ENCODE measurements around the gene GRID2.

GRID2 gene

DNA sequence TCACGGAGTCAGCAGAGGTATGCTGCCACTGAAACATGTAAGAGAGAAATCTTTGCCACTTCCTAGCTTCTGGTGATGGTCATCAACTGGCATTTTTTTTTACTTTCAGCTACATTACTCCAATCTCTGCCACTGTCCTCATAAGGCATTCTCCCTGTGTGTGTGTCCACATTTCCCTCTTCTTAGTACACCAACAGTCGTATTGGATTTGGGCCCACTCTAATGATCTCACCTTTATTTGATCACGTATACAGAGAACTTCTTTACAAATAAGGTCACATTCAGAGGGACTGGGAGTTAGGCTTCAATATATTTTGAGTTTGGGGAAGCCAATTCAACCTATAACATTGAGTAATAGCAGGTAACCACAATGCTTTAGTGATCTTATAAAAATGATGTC lies 649.1 kb downstream of the GRID2 start:
- H3K4me3 ChIP-seq (ENCODE audit: low read length): no peak overlapping the region
- TF ChIP-seq, protein P1, sequence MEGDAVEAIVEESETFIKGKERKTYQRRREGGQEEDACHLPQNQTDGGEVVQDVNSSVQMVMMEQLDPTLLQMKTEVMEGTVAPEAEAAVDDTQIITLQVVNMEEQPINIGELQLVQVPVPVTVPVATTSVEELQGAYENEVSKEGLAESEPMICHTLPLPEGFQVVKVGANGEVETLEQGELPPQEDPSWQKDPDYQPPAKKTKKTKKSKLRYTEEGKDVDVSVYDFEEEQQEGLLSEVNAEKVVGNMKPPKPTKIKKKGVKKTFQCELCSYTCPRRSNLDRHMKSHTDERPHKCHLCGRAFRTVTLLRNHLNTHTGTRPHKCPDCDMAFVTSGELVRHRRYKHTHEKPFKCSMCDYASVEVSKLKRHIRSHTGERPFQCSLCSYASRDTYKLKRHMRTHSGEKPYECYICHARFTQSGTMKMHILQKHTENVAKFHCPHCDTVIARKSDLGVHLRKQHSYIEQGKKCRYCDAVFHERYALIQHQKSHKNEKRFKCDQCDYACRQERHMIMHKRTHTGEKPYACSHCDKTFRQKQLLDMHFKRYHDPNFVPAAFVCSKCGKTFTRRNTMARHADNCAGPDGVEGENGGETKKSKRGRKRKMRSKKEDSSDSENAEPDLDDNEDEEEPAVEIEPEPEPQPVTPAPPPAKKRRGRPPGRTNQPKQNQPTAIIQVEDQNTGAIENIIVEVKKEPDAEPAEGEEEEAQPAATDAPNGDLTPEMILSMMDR (IDR thresholded peaks at IDR 0.05; ENCODE audit: insufficient read depth, low read depth, low read length, missing control alignments): no peak
- no peak for DNase-seq (ENCODE audit: low read depth)

DNA sequence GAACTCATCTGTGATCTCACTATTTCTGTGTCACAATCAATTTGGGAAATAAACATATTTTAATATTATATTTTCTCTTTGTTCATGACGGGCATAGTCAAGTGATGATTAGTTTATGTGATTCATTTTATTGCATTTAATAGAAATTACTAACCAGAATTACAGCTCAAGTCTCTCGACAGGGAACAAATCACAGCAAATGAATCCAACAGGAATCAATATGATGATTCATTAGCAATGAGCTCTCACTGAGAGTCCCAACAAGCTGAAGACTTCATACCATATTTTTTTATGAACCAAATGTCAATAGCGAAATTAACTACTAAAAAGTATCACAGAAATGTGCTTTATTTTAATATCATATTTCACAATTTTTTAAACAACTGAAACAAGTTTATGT lies 649.7 kb downstream of the GRID2 start:
- TF ChIP-seq, protein P1 (IDR thresholded peaks at IDR 0.05; ENCODE audit: insufficient read depth, low read depth, low read length, missing control alignments): no peak
- H3K4me3 ChIP-seq (ENCODE audit: low read length): no peak overlapping the region
- peak; percentile 9 for DNase-seq (ENCODE audit: low read depth)

DNA sequence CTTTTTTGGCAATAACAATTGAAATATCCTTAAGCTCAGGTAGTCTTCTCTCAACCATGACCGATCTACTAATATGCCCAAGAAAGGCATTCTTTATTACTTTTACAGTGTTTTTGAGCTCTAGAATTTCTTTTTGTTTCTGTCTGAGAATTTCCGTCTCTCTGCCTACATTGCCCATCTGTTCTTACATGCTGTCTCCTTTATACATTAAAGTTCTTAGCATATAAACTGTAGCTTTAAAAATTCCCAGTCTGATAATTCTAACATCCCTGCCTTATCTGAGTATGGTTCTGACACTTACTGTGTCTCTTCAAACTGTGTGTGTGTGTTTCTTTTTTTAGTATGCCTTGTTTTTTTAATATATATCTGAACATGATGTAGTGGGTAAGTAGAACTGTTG lies 658.1 kb downstream of the GRID2 start:
- H3K4me3 ChIP-seq (ENCODE audit: low read length): no peak overlapping the region
- DNase-seq (ENCODE audit: low read depth): no peak
- TF ChIP-seq, protein P1 (IDR thresholded peaks at IDR 0.05; ENCODE audit: insufficient read depth, low read depth, low read length, missing control alignments): no peak

DNA sequence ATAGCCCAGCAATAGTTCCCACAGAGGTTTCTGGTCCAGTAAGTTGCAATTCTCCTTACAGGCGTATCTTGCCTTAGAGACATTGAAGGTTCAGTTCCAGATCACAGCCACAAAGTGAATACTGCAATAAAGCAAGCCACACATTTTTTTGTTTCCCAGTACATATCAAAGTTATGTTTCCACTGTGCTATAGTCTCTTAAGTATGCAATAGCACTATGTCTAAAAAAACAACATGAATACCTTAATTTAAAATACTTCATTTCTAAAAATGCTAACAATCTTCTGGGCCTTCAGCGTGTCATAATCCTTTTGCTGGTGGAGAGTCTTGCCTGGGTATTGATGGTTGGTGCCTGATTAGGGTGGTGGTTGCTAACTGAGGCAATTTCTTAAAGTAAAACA lies 659.1 kb downstream of the GRID2 start:
- H3K4me3 ChIP-seq (ENCODE audit: low read length): no peak overlapping the region
- DNase-seq (ENCODE audit: low read depth): no peak
- TF ChIP-seq, protein P1 (IDR thresholded peaks at IDR 0.05; ENCODE audit: insufficient read depth, low read depth, low read length, missing control alignments): no peak

DNA sequence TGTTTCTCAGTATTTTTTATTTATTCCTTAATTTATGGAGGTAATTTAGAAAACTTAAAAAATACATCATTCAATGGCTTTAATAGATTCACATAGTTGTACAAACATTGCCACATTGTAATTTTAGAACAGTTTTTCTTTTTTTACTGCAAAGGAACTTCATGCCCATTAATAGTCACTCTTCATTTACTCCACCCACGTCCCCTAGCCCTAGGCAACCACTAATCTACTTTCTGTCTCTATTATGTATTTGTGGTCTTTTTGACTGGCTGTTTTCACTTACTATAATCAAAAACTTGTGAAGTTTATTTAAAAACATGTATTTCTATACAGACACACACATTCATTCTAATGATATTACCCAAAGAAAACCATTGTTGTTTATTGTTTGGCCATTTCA lies 664.8 kb downstream of the GRID2 start:
- no peak for DNase-seq (ENCODE audit: low read depth)
- TF ChIP-seq, protein P1 (IDR thresholded peaks at IDR 0.05; ENCODE audit: insufficient read depth, low read depth, low read length, missing control alignments): no peak
- no peak overlapping the region for H3K4me3 ChIP-seq (ENCODE audit: low read length)

DNA sequence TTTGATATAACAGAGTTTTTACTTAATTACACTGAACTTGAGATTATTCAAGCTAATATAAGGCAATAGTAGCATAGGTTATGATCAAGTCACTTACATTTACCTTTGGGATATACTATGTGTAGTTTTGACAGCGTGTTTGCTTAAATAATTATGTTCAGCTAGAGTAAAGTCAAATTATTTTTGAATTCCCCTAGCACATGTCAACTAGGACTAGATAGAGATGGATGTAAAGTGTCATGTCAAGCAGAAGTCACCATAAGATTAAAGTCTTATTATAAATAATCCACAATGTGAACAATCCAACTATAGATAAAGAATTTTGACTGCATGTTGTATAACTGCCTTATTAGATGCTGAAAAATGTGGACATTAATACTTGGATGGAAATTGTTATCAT lies 665.2 kb downstream of the GRID2 start:
- no peak for DNase-seq (ENCODE audit: low read depth)
- TF ChIP-seq, protein P1 (IDR thresholded peaks at IDR 0.05; ENCODE audit: insufficient read depth, low read depth, low read length, missing control alignments): no peak
- H3K4me3 ChIP-seq (ENCODE audit: low read length): no peak overlapping the region

DNA sequence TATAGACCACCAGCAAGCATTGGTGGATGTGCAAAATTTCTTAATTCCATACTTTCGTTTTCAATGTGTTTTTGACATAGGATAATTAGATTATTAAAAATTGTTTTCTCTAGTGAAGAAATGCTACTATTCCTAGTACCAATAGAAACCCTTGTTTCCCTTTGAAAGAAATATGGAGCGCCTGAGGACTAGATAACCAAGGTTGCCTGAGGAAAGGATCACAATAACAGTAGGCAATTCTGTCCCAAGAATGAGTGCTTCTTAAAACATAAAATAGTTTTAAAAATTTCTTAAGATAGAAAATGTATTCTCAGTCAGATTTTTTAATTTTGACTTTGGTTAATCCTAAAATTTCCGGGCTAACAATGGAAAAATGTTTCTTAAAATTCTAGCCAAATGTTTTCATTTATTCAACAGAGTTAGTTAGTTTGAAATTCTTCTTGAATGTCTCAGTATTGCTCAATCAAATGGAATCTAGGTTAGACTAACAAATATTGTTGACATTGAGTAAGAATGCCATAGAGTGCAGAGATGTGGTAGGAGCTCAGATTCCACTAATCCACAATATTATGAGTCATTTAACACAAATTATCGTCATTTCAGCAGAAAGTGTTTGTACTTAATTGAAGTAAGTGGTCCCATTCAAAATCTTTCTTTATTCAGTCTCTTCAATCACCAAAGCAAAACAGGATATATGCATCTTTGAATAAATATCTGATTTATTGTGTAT lies 666.0 kb downstream of the GRID2 start:
- no peak overlapping the region for H3K4me3 ChIP-seq (ENCODE audit: low read length)
- TF ChIP-seq, protein P1 (IDR thresholded peaks at IDR 0.05; ENCODE audit: insufficient read depth, low read depth, low read length, missing control alignments): no peak
- peak; percentile 91 for DNase-seq (ENCODE audit: low read depth)
